ACHN (cell line): Measurements from ENCODE around the gene SKA3.
"Not testable (repeated sequence)": the region's sequence is repeated elsewhere in the genome, so short reads cannot be mapped to it uniquely, and the experiment has no call there.

Experiments
- DNase-seq: peaks from one replicate; pipeline ENCODE4 v3.0.0-alpha.2; 2015
- in situ Hi-C: cut with HindIII; loops from 2 replicates; pipeline ENCODE4 v1.10.0; 2017; ENCODE audit warnings: low sequenced_read_pairs, low pct_ligation_motif_present, low pct_unique_long_range_greater_than_20kb

The SKA3 gene

DNA sequence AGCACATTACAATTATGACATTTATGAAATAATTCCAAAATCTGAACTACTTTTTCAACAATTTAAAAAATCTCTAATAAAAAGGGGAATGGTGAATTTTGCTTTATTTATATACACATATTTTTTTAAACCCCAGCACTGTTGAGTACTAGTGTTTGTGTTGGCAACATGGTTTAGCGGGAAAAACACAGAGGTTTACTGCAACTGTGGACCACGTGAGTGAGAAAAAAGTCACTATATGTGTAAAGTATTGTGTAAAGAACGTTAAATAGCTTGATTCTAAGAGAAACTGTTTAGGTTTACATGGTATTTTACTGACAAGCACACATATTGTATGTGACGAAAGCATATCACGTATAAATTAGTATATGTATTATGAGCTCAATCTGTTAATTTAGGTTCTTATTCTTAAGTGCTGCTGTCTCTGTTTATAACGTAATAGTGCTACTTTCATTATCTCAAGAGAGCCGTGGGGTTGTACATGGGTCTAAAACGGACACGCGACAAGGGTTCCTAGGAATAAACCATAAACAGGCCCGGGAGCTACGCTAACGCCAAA, 617 bp downstream of the SKA3 start:
- DNase-seq: peak; percentile 39
- in situ Hi-C loops: no loop called here

DNA sequence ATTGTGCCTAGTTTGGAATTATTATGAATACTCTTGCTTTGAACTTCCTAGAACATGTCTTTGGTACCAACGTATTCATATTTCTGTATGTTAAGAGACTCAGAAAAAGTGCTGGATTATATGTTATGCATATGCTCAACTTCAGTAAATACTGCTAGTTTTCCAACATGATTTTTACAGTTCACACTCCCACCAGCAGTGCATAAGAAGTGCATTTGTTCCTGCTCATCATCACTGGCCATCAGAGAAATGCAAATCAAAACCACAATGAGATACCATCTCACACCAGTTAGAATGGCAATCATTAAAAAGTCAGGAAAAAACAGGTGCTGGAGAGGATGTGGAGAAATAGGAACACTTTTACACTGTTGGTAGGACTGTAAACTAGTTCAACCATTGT, 2.6 kb downstream of the SKA3 start:
- DNase-seq, in situ Hi-C loops: not testable (repeated sequence)

DNA sequence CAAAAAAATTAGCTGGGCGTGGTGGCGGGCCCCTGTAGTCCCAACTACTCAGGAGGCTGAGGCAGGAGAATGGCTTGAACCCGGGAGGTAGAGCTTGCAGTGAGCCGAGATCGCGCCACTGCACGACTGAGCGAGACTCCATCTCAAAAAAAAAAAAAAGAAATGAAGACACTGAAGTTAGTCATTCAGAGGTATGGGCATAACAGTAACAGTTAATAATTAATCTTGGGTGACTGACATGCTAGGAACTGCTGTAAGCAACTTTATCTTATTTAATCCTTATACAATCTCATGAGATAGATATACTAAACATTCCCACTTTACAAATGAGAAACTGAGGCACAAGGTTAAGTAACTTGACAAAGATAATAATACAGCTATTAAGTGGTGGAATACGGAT, 4.9 kb downstream of the SKA3 start:
- DNase-seq: peak; percentile 50
- in situ Hi-C loops: no loop called here

- in situ Hi-C loops: not testable (repeated sequence)
Measured at GRCh38 chr13:21165606-21166005, 10.7 kb downstream of the SKA3 start.

DNA sequence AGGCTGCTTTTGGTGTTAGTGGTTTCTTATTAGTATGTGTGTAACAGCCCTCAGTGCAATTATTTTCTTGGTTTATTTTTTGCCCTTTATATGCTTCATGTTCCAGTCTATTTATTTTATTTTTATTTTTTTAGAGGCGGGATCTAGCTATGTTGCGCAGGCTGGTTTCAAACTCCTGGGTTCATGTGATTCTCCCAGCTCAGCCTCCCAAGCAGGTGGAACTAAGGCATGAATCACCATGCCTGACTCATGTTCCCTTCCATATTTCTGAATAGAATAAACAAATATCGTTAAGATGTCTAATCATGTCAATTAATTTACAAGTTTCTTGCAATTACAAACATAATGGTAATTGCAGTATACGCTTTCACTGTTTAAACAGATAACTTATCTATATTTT, 11.7 kb downstream of the SKA3 start:
- in situ Hi-C loops: no loop called here
- DNase-seq: no peak

More at GRCh38 chr13:21165606-21166005, 10.7 kb downstream of the SKA3 start:
- not testable (repeated sequence) for DNase-seq

DNA sequence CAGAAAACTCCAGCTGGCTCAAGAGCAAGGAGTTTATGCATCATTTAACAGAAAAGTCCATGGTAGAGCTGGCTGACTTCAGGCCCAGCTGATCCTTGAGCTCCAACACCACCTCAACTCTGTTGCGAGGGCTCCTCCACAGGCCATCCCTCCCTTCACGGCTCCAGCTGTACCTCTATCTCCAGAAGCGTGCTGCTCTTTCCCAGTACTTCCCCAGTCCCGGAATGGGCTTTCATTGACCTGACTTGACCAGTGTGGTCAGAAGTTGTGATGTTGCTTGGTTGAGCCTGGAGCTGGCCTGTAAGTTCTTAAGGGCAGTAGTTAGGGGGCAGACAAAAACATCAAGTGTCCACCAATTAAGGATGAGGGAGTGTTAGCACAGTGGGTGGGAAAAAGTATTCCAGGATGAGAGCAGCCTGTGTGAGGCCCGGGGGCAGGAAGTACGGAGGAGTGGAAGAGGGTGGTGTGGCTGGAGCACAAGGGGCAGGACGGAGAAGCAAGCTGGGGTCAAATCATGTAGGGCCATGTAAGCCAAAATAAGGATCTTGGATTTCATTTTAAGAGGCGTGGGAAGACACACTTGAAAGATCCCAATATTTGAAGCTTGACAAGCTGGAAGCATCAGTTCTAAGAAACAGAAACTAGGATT, 24.0 kb downstream of the SKA3 start:
- in situ Hi-C loops: no loop called here
- DNase-seq: no peak

- DNase-seq: no peak
- in situ Hi-C loops: no loop called here
Measured at GRCh38 chr13:21150013-21150412, 26.3 kb downstream of the SKA3 start.

- no peak for DNase-seq
- in situ Hi-C loops: no loop called here
Measured at GRCh38 chr13:21149568-21149967, 26.8 kb downstream of the SKA3 start.

DNA sequence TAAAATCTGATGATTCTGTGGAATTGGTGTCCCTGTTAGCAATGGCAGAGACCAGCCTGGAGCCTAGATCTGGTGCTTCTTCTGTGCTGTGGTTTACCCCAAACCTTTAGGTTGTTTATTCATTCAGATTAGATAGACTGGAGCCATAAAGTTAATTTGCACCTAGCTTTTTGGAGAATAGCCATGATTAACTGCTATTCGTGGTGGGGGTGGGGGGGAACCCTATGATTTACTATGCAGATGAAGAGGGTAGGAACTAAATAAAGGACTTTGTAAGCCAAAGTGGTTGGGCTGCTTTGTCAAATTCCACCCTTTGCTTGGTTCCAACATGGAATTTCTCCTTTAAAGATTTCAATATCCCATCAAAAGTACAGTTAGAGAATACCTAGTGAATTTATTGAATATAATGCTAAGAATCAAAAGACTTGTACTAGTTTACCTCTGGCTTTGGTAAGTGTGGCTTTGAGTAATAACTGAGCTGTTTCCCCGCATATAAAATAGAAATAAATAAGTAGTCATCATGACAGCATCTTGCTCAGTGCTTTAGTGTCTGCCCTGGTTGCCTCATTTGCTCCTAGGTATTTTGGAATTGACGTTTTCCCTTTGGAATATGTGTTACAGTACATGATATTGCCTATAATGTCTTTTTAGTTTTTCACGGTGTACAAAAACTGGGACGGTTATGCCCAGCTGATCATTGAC, 27.6 kb downstream of the SKA3 start:
- in situ Hi-C loops: no loop called here

GRCh38 chr13:21147827-21148226, 28.5 kb downstream of the SKA3 start:
- DNase-seq: no peak
- in situ Hi-C loops: no loop called here

More for the DNA sequence above, 27.6 kb downstream of the SKA3 start:
- no peak for DNase-seq

DNA sequence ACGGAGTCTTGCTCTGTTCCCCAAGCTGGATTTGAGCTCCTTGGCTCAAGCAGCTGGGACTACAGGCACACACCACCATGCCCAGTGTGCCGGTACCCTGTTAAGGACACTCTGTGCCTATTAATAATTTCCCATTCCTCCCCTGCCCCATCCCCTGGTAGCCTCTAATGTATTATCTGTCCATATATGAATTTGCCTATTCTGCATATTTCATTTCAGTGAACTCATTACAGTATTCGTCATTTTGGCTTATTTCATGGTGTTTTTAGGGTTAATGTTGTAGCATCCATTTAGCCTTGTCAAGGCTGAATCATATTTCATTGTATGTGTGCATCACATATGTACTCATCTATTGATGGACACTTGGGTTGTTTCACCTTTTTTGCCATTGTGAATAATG, 33.6 kb downstream of the SKA3 start:
- in situ Hi-C loops: no loop called here
- DNase-seq: no peak

- no peak for DNase-seq
- in situ Hi-C loops: no loop called here
Measured at GRCh38 chr13:21139374-21139773, 37.0 kb downstream of the SKA3 start.

- DNase-seq: no peak
- in situ Hi-C loops: no loop called here
Measured at GRCh38 chr13:21138561-21138960, 37.8 kb downstream of the SKA3 start.

- peak; percentile 24 for DNase-seq
- in situ Hi-C loops: no loop called here
Measured at GRCh38 chr13:21137696-21138095, 38.7 kb downstream of the SKA3 start.

GRCh38 chr13:21135833-21136232, 40.5 kb downstream of the SKA3 start:
- in situ Hi-C loops, DNase-seq: not testable (repeated sequence)

- in situ Hi-C loops: no loop called here
Measured at GRCh38 chr13:21134475-21134874, 41.9 kb downstream of the SKA3 start.

GRCh38 chr13:21133077-21133476, 43.3 kb downstream of the SKA3 start:
- DNase-seq: no peak
- in situ Hi-C loops: no loop called here

More at GRCh38 chr13:21134475-21134874, 41.9 kb downstream of the SKA3 start:
- no peak for DNase-seq

- in situ Hi-C loops: no loop called here
- DNase-seq: no peak
Measured at GRCh38 chr13:21130116-21130515, 46.2 kb downstream of the SKA3 start.

DNA sequence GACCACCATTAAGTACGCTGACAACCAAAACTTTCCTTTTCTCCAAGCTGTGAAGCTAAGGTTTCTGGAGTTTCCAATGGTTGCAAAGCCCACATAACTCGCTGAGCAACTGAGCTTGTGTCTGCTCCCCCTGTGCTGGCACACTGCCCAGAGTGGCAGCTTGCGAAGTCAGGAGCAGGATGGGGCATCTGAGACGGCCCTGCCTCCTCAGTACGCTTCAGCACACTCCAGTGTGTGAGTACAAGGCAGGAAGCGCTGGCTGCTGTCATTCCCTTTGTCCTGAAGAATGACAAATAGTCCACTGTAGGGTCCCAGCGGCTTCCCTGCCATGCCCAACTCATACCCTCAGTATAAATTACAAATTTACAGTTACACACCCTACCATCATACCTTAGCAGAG, 51.5 kb downstream of the SKA3 start:
- in situ Hi-C loops: no loop called here
- DNase-seq: peak; percentile 75

- in situ Hi-C loops: no loop called here
- DNase-seq: no peak
Measured at GRCh38 chr13:21123956-21124355, 52.4 kb downstream of the SKA3 start.
